Subcutaneous adipose tissue (tissue), 4 donors: ENCODE measurements around the gene SARM1. TPM values are rescaled to one million over a fixed set of nuclear protein-coding genes. Genes with fewer than 3 reads are reported as not detected.

ENCODE experiments used
- CTCF ChIP-seq: fragments of 450-650 bp; IDR thresholded peaks from one replicate; pipeline ENCODE4 v1.5.1; 2016; ENCODE audit warnings: low read depth, mild to moderate bottlenecking, control low read depth, antibody characterized with exemption, moderate library complexity
- total RNA-seq, 4 donors: library from RNA; depleted of rRNA; stranded (reverse); fragments of >200 nt; gene quantifications; one replicate each; pipeline ENCODE4 v1.1.0, GENCODE V29; 2016

Gene SARM1
- total RNA-seq, 4 donors from 2014 or later = 3.8 to 7.7 (median 5.9) TPM

GRCh38 chr17:28391401-28391800, 19.9 kb downstream of the SARM1 start:
- no peak for TF ChIP-seq CTCF

GRCh38 chr17:28392491-28392890, 21.0 kb downstream of the SARM1 start:
- TF ChIP-seq CTCF = no peak

- TF ChIP-seq CTCF = no peak
These were observed 23.0 kb downstream of the SARM1 start for GRCh38 chr17:28394337-28395116.

- no peak for TF ChIP-seq CTCF
These were observed 23.9 kb downstream of the SARM1 start for GRCh38 chr17:28395426-28395825.

GRCh38 chr17:28395968-28396367, 24.5 kb downstream of the SARM1 start:
- no peak for TF ChIP-seq CTCF

GRCh38 chr17:28396635-28397239, 25.2 kb downstream of the SARM1 start:
- no peak for TF ChIP-seq CTCF

GRCh38 chr17:28397275-28397674, 25.8 kb downstream of the SARM1 start:
- no peak for TF ChIP-seq CTCF
